K562 (cell line): Measurements from ENCODE around the gene EXOSC2. TPM values are rescaled to one million over a fixed set of nuclear protein-coding genes. Genes with fewer than 3 reads are reported as not detected.
A peak's percentile ranks its signal among the peaks of the same experiment; 100 is the strongest.

Experiments
- DACH1 ChIP-seq: fragments of 450-650 bp; IDR thresholded peaks from 2 replicates; pipeline ENCODE4 v1.6.1; 2018; ENCODE audit not compliant: partially characterized antibody
- DDX20 ChIP-seq: fragments of 450-650 bp; IDR thresholded peaks from 2 replicates; pipeline ENCODE4 v1.6.1; 2016; ENCODE audit warnings: missing genetic modification characterization, low read depth, mild to moderate bottlenecking, missing compliant biosample characterization, moderate library complexity
- ETV1 ChIP-seq: fragments of 450-650 bp; conservative IDR thresholded peaks from 2 replicates; pipeline ENCODE4 v1.6.1; 2016; ENCODE audit warnings: missing genetic modification characterization, control low read depth, low read depth, missing compliant biosample characterization
- FOXP1 ChIP-seq: sonication (generic); formaldehyde crosslinking; IDR thresholded peaks from 2 replicates; pipeline ENCODE4 v1.8.0; 2022; ENCODE audit warnings: mild to moderate bottlenecking, missing genetic modification reagents
- FUS ChIP-seq: fragments of 200-400 bp; formaldehyde crosslinking; optimal IDR thresholded peaks from 2 replicates; pipeline ENCODE3; 2017; ENCODE audit warnings: low read depth, low read length
- KDM4B ChIP-seq, 2 experiments: fragments of 450-650 bp in 1 of 2; sonication (generic) in 1 of 2; IDR thresholded peaks; 2 replicates each; pipeline ENCODE4 v1.6.1; 2016 to 2017; ENCODE audit warnings: borderline replicate concordance in 2 of 2, antibody characterized with exemption in 1 of 2, low read depth in 1 of 2, mild to moderate bottlenecking in 1 of 2
- NFE2L1 ChIP-seq: fragments of 450-650 bp; IDR thresholded peaks from 2 replicates; pipeline ENCODE4 v1.6.1; 2016; ENCODE audit warnings: missing genetic modification characterization, low read depth, mild to moderate bottlenecking, missing compliant biosample characterization, moderate library complexity, borderline replicate concordance
- SP2 ChIP-seq: IDR thresholded peaks from 2 replicates; pipeline ENCODE4 v1.6.1; 2011; ENCODE audit warnings: mild to moderate bottlenecking, low read depth, low read length, moderate library complexity; ENCODE audit not compliant: poor library complexity, severe bottlenecking; ENCODE audit errors: extremely low read depth
- SUPT5H ChIP-seq: fragments of 450-650 bp; IDR thresholded peaks from 2 replicates; pipeline ENCODE4 v1.6.1; 2016
- TARDBP ChIP-seq: fragments of 450-650 bp; IDR thresholded peaks from 2 replicates; pipeline ENCODE4 v1.6.1; 2016
- ZNF239 ChIP-seq: fragments of 250-450 bp; sonication (Bioruptor Pico); IDR thresholded peaks from 2 replicates; pipeline ENCODE4 v1.4.0; 2020; ENCODE audit warnings: mild to moderate bottlenecking
- ZNF561 ChIP-seq: fragments of 450-650 bp; formaldehyde crosslinking; conservative IDR thresholded peaks from 2 replicates; pipeline ENCODE4 v1.4.0; 2020; ENCODE audit warnings: mild to moderate bottlenecking, moderate library complexity
- ZNF79 ChIP-seq: fragments of 250-450 bp; sonication (Bioruptor Pico); IDR thresholded peaks from 2 replicates; pipeline ENCODE4 v1.4.0; 2020; ENCODE audit warnings: low read depth, mild to moderate bottlenecking, moderate library complexity
- polyA plus RNA-seq, 8 experiments: library from polyadenylated mRNA; depleted of rRNA in 4 of 8; stranded (reverse) in 5 of 8; unstranded in 3 of 8; fragments of >200 nt; fragmentation: Nextera tagmentation in 2 of 8; fragmentation: Illumina TruSeq in 1 of 8; extraction: Ambion mirVana in 2 of 8; extraction: Trizol in 1 of 8; gene quantifications; 2 replicates each; pipeline versions ENCODE4 v1.2.1 to v1.2.3, GENCODE V29; 2011 to 2014; ENCODE audit warnings: inconsistent platforms in 1 of 8, missing spikeins in 1 of 8
- total RNA-seq, 7 experiments: library from RNA; depleted of rRNA in 6 of 7; stranded (reverse); fragments of >200 nt in 6 of 7; fragmentation: Illumina TruSeq in 2 of 7; extraction: Trizol in 2 of 7; gene quantifications; 2 replicates each; pipeline versions ENCODE4 v1.2.1 to v1.2.3, GENCODE V29; 2011 to 2021; ENCODE audit warnings: low replicate concordance in 1 of 7
- TF ChIP-seq, protein P1 (sequence below): sonication (generic); formaldehyde crosslinking; IDR thresholded peaks from 2 replicates; pipeline ENCODE4 v1.8.0; 2022; ENCODE audit warnings: mild to moderate bottlenecking, missing genetic modification reagents
- TF ChIP-seq, protein P2 (sequence below): fragments of 450-650 bp; IDR thresholded peaks from 2 replicates; pipeline ENCODE4 v1.6.1; 2014; ENCODE audit warnings: low read depth, mild to moderate bottlenecking, moderate library complexity, borderline replicate concordance
- TF ChIP-seq, protein P3 (sequence below): fragments of 250-450 bp; sonication (Bioruptor Pico); IDR thresholded peaks from 2 replicates; pipeline ENCODE4 v1.8.0; 2022; ENCODE audit warnings: inconsistent platforms, mild to moderate bottlenecking, moderate library complexity, borderline replicate concordance
- TF ChIP-seq, protein P4 (sequence below): IDR thresholded peaks from 2 replicates; pipeline ENCODE4 v1.6.1; 2012; ENCODE audit warnings: low read depth, low read length, improper control_type of control experiment, borderline replicate concordance
- TF ChIP-seq, protein P5 (sequence below): fragments of 450-650 bp; IDR thresholded peaks from 2 replicates; pipeline ENCODE4 v1.6.1; 2018; ENCODE audit not compliant: partially characterized antibody

EXOSC2 gene
- total and polyA plus RNA-seq, 9 of the 15 experiments (the other 6 are each of a cell fraction or from before 2014, with no cell fraction given), result 46.0 to 101 (median 77.6) TPM

DNA sequence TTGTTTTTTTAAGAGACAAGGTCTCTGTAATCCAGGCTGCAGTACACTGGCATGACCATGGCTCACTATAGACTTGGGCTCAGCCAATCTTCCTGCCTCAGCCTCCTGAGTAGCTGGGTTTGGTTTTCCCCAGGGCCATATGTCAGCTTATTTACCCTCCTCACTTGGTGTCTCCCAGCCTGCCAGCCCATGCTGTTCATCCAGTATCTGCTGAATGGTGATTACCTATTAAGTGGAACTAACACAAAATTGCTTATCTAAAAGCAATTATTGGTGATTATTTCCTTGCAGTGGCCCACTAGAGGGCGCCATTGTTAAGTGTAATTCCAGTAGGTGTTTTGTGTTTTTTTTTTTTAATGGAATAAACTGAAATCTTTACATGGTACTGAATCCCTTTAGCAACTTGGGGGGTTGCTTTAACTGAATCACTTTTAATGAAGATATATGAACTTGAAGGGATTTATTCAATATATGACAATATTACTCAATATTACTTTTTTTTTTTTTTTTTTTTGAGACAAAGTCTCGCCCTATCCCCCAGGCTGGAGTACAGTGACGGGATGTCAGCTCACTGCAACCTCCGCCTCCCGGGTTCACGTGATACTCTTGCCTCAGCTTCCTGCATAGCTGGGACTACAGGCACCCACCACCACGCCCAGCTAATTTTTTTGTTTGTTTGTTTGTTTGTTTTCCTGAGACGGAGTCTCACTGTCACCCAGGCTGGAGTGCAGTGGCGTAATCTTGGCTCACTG, 13.8 kb downstream of the EXOSC2 start (continued):
- TF ChIP-seq, protein P1, sequence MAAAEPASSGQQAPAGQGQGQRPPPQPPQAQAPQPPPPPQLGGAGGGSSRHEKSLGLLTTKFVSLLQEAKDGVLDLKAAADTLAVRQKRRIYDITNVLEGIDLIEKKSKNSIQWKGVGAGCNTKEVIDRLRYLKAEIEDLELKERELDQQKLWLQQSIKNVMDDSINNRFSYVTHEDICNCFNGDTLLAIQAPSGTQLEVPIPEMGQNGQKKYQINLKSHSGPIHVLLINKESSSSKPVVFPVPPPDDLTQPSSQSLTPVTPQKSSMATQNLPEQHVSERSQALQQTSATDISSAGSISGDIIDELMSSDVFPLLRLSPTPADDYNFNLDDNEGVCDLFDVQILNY (CRISPR knock-in tag), result no peak
- TF ChIP-seq NFE2L1 (tag) (no peak), ZNF239 (CRISPR knock-in tag) (no peak), ETV1 (no peak), ZNF561 (CRISPR knock-in tag) (no peak), SP2 (no peak), ZNF79 (CRISPR knock-in tag) (no peak), SUPT5H (0 out of 2 replicates have a peak, but pooled peaks have one; percentile 24), KDM4B (IDR thresholded peaks at IDR 0.05; ENCODE audit: borderline replicate concordance in 2 of 2, low read depth in 1 of 2) (no peak), FUS (no peak), TARDBP (no peak), FOXP1 (CRISPR knock-in tag) (no peak), DDX20 (tag) (no peak), DACH1 (peak; percentile 91)
- TF ChIP-seq, protein P2, sequence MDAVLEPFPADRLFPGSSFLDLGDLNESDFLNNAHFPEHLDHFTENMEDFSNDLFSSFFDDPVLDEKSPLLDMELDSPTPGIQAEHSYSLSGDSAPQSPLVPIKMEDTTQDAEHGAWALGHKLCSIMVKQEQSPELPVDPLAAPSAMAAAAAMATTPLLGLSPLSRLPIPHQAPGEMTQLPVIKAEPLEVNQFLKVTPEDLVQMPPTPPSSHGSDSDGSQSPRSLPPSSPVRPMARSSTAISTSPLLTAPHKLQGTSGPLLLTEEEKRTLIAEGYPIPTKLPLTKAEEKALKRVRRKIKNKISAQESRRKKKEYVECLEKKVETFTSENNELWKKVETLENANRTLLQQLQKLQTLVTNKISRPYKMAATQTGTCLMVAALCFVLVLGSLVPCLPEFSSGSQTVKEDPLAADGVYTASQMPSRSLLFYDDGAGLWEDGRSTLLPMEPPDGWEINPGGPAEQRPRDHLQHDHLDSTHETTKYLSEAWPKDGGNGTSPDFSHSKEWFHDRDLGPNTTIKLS, result no peak
- TF ChIP-seq, protein P3, sequence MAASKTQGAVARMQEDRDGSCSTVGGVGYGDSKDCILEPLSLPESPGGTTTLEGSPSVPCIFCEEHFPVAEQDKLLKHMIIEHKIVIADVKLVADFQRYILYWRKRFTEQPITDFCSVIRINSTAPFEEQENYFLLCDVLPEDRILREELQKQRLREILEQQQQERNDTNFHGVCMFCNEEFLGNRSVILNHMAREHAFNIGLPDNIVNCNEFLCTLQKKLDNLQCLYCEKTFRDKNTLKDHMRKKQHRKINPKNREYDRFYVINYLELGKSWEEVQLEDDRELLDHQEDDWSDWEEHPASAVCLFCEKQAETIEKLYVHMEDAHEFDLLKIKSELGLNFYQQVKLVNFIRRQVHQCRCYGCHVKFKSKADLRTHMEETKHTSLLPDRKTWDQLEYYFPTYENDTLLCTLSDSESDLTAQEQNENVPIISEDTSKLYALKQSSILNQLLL (CRISPR knock-in tag), result no peak
- TF ChIP-seq, protein P4, sequence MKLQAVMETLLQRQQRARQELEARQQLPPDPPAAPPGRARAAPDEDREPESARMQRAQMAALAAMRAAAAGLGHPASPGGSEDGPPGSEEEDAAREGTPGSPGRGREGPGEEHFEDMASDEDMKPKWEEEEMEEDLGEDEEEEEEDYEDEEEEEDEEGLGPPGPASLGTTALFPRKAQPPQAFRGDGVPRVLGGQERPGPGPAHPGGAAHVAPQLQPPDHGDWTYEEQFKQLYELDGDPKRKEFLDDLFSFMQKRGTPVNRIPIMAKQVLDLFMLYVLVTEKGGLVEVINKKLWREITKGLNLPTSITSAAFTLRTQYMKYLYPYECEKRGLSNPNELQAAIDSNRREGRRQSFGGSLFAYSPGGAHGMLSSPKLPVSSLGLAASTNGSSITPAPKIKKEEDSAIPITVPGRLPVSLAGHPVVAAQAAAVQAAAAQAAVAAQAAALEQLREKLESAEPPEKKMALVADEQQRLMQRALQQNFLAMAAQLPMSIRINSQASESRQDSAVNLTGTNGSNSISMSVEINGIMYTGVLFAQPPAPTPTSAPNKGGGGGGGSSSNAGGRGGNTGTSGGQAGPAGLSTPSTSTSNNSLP, result no peak
- TF ChIP-seq, protein P5, sequence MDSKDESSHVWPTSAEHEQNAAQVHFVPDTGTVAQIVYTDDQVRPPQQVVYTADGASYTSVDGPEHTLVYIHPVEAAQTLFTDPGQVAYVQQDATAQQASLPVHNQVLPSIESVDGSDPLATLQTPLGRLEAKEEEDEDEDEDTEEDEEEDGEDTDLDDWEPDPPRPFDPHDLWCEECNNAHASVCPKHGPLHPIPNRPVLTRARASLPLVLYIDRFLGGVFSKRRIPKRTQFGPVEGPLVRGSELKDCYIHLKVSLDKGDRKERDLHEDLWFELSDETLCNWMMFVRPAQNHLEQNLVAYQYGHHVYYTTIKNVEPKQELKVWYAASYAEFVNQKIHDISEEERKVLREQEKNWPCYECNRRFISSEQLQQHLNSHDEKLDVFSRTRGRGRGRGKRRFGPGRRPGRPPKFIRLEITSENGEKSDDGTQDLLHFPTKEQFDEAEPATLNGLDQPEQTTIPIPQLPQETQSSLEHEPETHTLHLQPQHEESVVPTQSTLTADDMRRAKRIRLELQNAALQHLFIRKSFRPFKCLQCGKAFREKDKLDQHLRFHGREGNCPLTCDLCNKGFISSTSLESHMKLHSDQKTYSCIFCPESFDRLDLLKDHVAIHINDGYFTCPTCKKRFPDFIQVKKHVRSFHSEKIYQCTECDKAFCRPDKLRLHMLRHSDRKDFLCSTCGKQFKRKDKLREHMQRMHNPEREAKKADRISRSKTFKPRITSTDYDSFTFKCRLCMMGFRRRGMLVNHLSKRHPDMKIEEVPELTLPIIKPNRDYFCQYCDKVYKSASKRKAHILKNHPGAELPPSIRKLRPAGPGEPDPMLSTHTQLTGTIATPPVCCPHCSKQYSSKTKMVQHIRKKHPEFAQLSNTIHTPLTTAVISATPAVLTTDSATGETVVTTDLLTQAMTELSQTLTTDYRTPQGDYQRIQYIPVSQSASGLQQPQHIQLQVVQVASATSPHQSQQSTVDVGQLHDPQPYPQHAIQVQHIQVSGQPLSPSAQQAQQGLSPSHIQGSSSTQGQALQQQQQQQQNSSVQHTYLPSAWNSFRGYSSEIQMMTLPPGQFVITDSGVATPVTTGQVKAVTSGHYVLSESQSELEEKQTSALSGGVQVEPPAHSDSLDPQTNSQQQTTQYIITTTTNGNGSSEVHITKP, result peak; percentile 7
